Adrenal gland (tissue), 5 donors: ENCODE measurements around the gene GPD1L.

Experiments used
- POLR2A ChIP-seq, 2 donors: fragments of 450-650 bp; IDR thresholded peaks; one replicate each; pipeline ENCODE4 v1.6.1; 2017; ENCODE audit warnings: antibody characterized with exemption in 2 of 2, mild to moderate bottlenecking in 2 of 2, moderate library complexity in 1 of 2
- TF ChIP-seq, protein P1 (sequence below), 6 experiments: fragments of 450-650 bp in 4 of 6; fragments of 200-600 bp in 2 of 6; sonication (generic) in 1 of 6; IDR thresholded peaks; 1 replicate in 5 of 6; 2 replicates in 1 of 6; pipeline versions ENCODE4 v1.5.1 to v1.8.0; 2016 to 2021; ENCODE audit warnings: antibody characterized with exemption in 6 of 6, mild to moderate bottlenecking in 2 of 6, moderate library complexity in 1 of 6
- donor health status: DM: no; HTN: no; CAD: no.

DNA sequence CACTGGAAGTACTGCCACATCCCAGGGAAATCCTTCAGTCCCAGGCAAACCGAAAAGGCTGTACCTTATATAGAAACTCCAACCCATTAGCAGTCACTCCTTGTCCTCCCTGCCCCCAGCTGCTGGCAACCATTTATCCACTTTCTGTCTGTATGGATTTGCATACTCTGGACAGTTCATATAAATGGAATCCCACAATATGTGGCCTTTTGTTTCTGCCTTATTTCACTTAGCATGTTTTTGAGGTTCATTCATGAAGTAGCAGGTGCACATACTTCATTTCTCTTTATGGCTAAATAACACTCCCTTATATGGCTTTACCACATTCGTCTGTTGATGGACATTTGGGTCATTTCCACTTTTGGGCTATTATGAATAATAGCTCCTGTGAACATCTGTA is 80.5 kb downstream of the GPD1L start:
- TF ChIP-seq, protein P1, sequence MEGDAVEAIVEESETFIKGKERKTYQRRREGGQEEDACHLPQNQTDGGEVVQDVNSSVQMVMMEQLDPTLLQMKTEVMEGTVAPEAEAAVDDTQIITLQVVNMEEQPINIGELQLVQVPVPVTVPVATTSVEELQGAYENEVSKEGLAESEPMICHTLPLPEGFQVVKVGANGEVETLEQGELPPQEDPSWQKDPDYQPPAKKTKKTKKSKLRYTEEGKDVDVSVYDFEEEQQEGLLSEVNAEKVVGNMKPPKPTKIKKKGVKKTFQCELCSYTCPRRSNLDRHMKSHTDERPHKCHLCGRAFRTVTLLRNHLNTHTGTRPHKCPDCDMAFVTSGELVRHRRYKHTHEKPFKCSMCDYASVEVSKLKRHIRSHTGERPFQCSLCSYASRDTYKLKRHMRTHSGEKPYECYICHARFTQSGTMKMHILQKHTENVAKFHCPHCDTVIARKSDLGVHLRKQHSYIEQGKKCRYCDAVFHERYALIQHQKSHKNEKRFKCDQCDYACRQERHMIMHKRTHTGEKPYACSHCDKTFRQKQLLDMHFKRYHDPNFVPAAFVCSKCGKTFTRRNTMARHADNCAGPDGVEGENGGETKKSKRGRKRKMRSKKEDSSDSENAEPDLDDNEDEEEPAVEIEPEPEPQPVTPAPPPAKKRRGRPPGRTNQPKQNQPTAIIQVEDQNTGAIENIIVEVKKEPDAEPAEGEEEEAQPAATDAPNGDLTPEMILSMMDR (IDR thresholded peaks at IDR 0.05), result no peak
- TF ChIP-seq POLR2A (IDR thresholded peaks at IDR 0.05), result no peak
